Bone marrow (tissue), 2 donors: ENCODE results near the gene EEF1A1.

Experiments used
- DNase-seq, 2 donors: peaks; one replicate each; lab custom pipeline; 2025; lab: John Stamatoyannopoulos, UW

The EEF1A1 gene

DNA sequence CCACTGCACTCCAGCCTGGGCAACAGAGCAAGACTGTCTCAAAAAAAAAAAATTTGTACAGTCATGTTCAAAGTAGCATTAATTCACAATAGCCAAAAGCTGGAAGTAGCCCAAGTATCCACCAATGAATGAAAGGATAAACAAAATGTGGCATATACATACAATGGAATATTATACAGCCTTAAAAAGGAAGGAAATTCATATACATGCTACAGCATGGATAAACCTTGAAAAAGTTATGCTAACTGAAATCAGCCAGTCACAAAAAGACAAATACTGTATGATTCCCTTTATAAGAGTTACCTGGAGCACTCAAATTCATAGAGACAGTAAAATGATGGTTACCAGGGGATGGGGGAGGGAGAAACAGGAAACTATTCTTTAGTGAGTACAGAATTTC is 15.7 kb downstream of the EEF1A1 start:
- no peak for DNase-seq

DNA sequence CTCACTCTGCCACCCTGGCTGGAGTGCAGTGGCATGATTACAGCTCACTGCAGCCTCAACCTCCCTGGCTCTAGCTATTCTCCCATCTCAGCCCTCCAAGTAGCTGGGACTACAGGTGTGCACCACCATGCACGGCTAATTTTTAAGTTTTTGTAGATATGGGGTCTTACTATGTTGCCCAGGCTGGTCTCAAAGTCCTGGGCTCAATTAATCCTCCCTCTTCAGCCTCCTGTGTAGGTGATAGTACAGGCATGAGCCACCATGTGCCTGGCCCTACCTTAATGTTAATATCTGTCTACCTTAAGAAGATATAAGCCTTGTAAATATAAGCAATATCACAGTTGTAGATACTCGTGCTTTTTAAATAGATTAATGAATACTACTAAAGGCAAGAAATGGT is 16.7 kb downstream of the EEF1A1 start:
- no peak for DNase-seq

DNA sequence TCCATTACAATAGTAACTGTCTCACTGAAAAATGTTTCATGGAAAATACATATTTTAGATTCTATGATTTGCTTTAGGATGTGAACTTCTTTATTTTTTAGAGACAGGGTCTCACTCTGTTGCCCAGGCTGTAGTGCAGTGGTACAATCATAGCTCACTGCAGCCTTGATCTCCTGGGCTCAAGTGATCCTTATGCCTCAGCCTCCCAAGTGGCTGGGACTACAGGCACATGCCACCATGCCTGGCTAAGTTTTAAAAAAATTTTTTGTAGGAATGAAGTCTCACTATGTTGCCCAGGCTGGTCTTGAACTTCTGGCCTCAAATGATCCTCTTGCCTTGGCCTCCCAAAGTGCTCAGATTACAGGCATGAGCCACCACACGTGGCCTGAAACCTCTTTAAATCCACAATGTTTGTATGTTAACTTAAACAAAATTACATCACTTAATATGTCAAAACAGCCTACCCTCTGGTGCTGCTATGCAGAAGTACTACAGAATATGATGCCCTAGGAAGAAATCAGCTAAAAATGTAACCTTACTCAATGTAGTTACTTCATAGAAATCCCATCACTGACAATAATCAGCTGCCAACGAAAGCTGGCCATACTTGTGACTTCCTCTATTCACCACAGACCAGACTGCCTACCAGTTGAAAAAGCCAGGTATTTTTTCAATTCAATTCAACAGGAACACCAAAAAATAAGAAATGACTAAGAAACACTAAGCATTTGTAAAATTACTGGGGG is 17.6 kb downstream of the EEF1A1 start:
- DNase-seq = no peak

DNA sequence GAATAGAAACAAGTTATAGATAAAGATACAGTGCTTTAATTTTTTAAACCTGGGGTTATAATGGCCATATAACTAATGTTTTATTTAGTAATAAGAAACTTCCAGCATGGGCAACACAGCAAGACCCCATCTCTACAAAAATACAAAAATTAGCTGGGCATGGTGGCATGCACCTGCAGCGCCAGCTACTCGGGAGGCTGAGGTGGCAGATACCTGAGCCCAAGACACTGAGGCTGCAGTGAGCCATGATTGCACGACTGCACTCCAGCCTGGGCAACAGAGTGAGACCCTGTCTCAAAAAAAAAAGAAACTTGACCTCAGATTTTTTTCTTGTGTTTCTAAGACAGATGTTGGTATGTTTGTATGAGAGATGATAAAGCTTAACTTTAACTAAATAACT is 22.9 kb downstream of the EEF1A1 start:
- no peak for DNase-seq

DNA sequence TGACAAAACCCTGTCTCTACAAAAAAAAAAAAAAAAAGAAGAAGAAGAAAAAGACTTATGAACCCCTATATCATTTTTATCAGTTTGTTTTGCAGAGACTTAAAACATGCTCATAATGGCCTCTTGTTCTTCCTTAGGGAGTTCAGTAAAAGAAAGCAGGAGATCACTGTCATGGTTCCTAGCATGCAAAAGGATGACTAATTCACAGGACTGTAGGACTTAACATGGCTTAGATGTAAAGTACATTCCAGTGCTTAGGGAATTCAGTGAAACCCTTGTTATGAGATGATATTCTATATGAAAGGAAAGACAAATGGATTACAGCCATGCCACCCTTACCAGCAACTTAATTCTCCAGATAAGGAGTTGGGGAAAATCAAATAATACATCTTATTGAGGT is 29.5 kb downstream of the EEF1A1 start:
- DNase-seq = no peak

DNA sequence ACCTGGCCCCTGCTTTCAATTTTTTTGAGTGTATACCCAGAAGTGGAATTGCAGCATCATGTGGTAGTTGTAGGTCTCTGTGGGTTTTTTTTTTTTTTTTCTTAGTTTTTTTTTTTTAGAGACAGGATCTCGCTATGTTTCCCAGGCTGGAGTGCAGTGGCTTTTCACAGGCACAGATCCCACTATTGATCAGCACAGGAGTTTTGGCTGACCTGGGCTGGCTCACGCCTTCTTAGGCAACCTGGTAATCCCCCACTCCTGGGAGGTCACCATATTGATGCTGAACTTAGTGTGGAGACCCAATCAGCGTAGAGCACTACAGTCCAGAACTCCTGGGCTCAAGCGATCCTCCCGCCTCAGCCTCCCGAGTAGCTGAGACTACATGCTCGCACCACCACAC is 33.4 kb downstream of the EEF1A1 start:
- DNase-seq = no peak

DNA sequence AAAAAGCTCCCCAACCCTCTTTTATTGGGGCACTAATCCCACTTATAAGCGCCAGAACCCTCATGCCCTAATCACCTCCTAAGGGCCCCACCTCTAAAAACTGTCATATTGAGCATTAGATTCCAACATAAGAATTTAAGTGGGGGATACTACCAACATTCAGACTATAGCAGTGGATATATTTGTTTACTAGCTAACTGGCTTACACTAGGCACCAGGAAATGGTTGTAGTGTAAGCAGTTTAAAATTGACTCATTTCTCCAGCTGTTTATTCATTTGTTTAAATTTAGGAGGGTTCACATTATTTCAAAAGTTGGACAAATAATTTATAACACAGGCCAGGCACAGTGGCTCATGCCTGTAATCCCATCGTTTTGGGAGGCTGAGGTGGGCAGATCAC is 36.4 kb downstream of the EEF1A1 start:
- DNase-seq = no peak

DNA sequence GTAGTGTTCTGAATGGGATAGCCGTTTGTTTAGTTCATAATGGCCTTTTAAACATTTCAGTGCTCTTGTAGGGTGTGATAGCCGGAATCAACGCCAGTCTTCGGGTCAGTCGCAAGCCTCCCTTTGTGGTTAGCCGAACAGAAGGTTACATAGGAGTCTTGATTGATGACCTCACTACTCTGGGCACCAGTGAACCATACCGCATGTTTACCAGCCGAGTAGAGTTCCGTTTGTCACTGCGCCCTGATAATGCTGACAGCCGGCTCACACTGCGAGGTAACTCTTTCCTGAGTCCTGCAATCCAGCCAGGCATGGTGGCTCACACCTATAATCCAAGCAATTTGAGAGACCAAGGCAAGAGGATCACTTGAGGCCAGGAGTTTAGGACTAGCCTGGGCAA is 38.9 kb downstream of the EEF1A1 start:
- DNase-seq = no peak

DNA sequence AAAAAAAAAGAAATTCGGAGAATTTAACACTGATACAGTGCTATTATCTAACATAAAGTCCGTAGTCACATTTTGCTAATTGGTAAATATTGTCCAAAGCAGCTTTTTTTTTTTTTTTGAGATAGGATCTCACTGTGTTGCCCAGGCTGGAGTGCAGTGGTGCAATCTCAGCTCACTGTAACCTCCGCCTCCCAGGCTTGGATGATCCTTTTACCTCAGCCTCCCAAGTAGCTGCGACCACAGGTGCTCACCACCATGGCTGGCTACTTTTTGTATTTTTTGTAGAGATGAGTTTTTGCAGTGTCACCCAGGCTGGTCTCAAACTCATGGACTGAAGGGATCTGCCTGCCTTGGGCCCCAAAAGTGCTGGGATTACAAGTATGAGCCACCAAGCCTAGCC is 43.4 kb downstream of the EEF1A1 start:
- no peak for DNase-seq

DNA sequence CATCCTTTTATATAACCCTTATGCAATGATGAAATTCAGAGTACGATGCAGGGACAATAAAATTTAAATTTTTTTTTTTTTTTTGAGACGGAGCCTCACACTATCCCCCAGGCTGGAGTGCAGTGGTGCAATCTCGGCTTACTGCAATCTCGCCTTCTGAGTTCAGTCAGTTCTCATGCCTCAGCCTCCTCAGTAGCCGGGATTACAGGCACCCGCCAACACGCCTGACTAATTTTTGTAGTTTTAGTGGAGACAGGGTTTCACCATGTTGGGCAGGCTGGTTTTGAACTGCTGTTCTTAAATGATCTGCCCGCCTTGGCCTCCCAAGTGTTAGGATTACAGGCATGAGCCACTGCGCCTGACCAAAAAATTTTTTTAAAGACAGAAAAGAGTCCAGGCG is 44.1 kb downstream of the EEF1A1 start:
- no peak for DNase-seq

DNA sequence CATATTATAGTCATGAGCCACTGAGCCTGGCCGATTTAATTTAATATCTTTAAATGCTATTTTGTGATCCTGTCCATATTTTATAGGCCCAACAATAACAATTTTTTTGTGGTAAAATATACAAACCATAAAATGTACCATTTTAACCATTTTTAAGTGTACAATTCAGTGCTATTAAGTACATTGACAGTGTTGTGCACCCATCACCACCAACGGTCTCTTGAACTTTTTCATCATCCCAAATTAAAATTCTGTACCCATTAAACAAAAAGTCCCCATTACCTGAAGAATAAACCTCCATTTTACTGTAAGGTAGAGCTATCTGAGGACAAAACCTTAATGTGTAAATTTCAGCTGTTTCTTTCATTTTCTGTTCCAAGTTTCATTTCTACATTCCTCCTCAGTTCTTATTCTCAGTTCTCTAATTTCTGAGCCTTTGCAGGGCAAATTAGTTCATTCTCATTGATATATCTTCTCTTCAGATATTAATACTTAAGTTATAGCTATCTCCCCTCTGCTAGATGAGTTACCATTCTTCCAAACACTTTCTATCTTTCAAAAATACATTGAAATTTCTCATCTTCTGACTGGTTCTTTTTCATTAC is 49.0 kb downstream of the EEF1A1 start:
- DNase-seq = no peak
